HepG2 (cell line): Measurements from ENCODE around the gene UBAC1. TPM values are rescaled to one million over a fixed set of nuclear protein-coding genes. Genes with fewer than 3 reads are reported as not detected.

ENCODE experiments used
- DBP ChIP-seq: sonication (generic); formaldehyde crosslinking; IDR thresholded peaks from 2 replicates; pipeline ENCODE4 v1.4.0; 2020; ENCODE audit warnings: missing genetic modification reagents; ENCODE audit errors: not compliant biosample characterization
- LRRFIP1 ChIP-seq: sonication (generic); formaldehyde crosslinking; conservative IDR thresholded peaks from 2 replicates; pipeline ENCODE4 v1.4.0; 2020; ENCODE audit warnings: missing genetic modification reagents
- MAFK ChIP-seq, 2 experiments: IDR thresholded peaks in 1 of 2; conservative IDR thresholded peaks in 1 of 2; 2 replicates each; pipeline ENCODE4 v1.6.1; 2011; ENCODE audit warnings: improper control_type of control experiment in 2 of 2, low read length in 2 of 2
- POGK ChIP-seq: sonication (generic); formaldehyde crosslinking; conservative IDR thresholded peaks from 2 replicates; pipeline ENCODE4 v1.8.0; 2022; ENCODE audit warnings: mild to moderate bottlenecking, moderate library complexity, missing genetic modification reagents
- ZBTB40 ChIP-seq, 2 experiments: fragments of 450-650 bp in 1 of 2; sonication (generic) in 1 of 2; formaldehyde crosslinking in 1 of 2; IDR thresholded peaks; 2 replicates each; pipeline versions ENCODE4 v1.6.1 to v1.8.0; 2016 to 2022; ENCODE audit warnings: antibody characterized with exemption in 1 of 2, mild to moderate bottlenecking in 1 of 2, missing genetic modification reagents in 1 of 2
- ZBTB46 ChIP-seq: sonication (generic); formaldehyde crosslinking; IDR thresholded peaks from 2 replicates; pipeline ENCODE4 v1.4.0; 2020; ENCODE audit warnings: mild to moderate bottlenecking, missing genetic modification reagents, borderline replicate concordance
- polyA plus RNA-seq, 8 experiments: library from polyadenylated mRNA; depleted of rRNA in 3 of 8; stranded (reverse) in 7 of 8; unstranded in 1 of 8; fragments of >200 nt; fragmentation: Illumina TruSeq in 4 of 8; extraction: Trizol in 4 of 8; gene quantifications; 2 replicates each; pipeline versions ENCODE4 v1.2.1 to v1.2.3, GENCODE V29; 2011 to 2016; ENCODE audit warnings: low read depth in 4 of 8, missing spikeins in 1 of 8, mixed read lengths in 1 of 8; ENCODE audit not compliant: insufficient read depth in 1 of 8
- total RNA-seq, 5 experiments: library from RNA; depleted of rRNA; stranded (reverse); fragments of >200 nt; fragmentation: Illumina TruSeq; extraction: Trizol; gene quantifications; 2 replicates each; pipeline ENCODE4 v1.2.3, GENCODE V29; 2016; ENCODE audit warnings: low read depth in 1 of 5

UBAC1 gene
- total and polyA plus RNA-seq, 2 of the 13 experiments (the other 11 are each of a cell fraction or from before 2014, with no cell fraction given): 32.2 to 34.1 TPM

GRCh38 chr9:135992486-135993408 is 31.6 kb upstream of the UBAC1 start (continued):
- TF ChIP-seq MAFK (conservative IDR thresholded peaks at IDR 0.05 in 1 of 2, IDR thresholded peaks at IDR 0.05 in 1 of 2; ENCODE audit: low read length in 2 of 2): no peak
- TF ChIP-seq DBP (CRISPR knock-in tag): no peak
- peak; percentile 44; the same call in 1 of the 2 replicates for TF ChIP-seq POGK
- no peak for TF ChIP-seq ZBTB46 (CRISPR knock-in tag)
- no peak for TF ChIP-seq LRRFIP1 (CRISPR knock-in tag)
- no peak for TF ChIP-seq ZBTB40 (IDR thresholded peaks at IDR 0.05)
- peak; percentile 59; the same call in 1 of the 2 replicates for TF ChIP-seq ZBTB40 (CRISPR knock-in tag; IDR thresholded peaks at IDR 0.05)
